ENCODE results near the gene TBC1D22B.

Gene TBC1D22B

GRCh38 chr6:37236921-37237320 is 20.7 kb upstream of the TBC1D22B start:
- no peak for DNase-seq
- Histone ChIP-seq H3K36me3 (no peaks in the 10 kb centered on the region), H3K4me3 (no peak overlapping the region), H3K27me3 (no peaks in the 10 kb centered on the region), H3K9me3 (no peaks in the 10 kb centered on the region), H3K4me1 (peaks cover 0 to 42% (median 14%) of the 10 kb centered on the region in 4 donors), H3K27ac (no peak overlapping the region)
- intact Hi-C loops (cut with DNase I; ENCODE audit: low total_unique reads), result no loop called here
- no peak for TF ChIP-seq CTCF (IDR thresholded peaks at IDR 0.05)

GRCh38 chr6:37237789-37238188 is 19.8 kb upstream of the TBC1D22B start:
- H3K36me3 ChIP-seq, result no peaks in the 10 kb centered on the region
- no peak for DNase-seq
- H3K27me3 ChIP-seq, result no peaks in the 10 kb centered on the region
- no peak overlapping the region for H3K4me3 ChIP-seq
- peak overlapping the region in 1 of 2 donors; percentile 79 for H3K27ac ChIP-seq
- TF ChIP-seq CTCF (IDR thresholded peaks at IDR 0.05), result no peak
- intact Hi-C loops (cut with DNase I; ENCODE audit: low total_unique reads), result no loop called here
- H3K9me3 ChIP-seq, result no peaks in the 10 kb centered on the region
- peaks cover 3 to 50% (median 21%) of the 10 kb centered on the region in 4 donors for H3K4me1 ChIP-seq

GRCh38 chr6:37238381-37238780 is 19.2 kb upstream of the TBC1D22B start:
- Histone ChIP-seq H3K27ac (peak overlapping the region; percentile 79 to 82), H3K9me3 (no peaks in the 10 kb centered on the region), H3K27me3 (no peaks in the 10 kb centered on the region), H3K4me3 (no peak overlapping the region), H3K4me1 (peaks cover 3 to 56% (median 27%) of the 10 kb centered on the region in 4 donors), H3K36me3 (no peaks in the 10 kb centered on the region)
- intact Hi-C loops (cut with DNase I; ENCODE audit: low total_unique reads), result no loop called here
- DNase-seq, result no peak
- TF ChIP-seq CTCF (IDR thresholded peaks at IDR 0.05), result no peak

GRCh38 chr6:37239526-37239925 is 18.0 kb upstream of the TBC1D22B start:
- no peak overlapping the region for H3K4me3 ChIP-seq
- peaks cover 3 to 68% (median 37%) of the 10 kb centered on the region in 4 donors for H3K4me1 ChIP-seq
- H3K27me3 ChIP-seq, result no peaks in the 10 kb centered on the region
- H3K27ac ChIP-seq, result peak overlapping the region; percentile 79 to 82
- H3K9me3 ChIP-seq, result no peaks in the 10 kb centered on the region
- H3K36me3 ChIP-seq, result no peaks in the 10 kb centered on the region
- intact Hi-C loops (cut with DNase I; ENCODE audit: low total_unique reads), result no loop called here
- no peak for TF ChIP-seq CTCF (IDR thresholded peaks at IDR 0.05)
- no peak for DNase-seq

GRCh38 chr6:37239950-37240713 is 17.4 kb upstream of the TBC1D22B start:
- Histone ChIP-seq H3K27me3 (no peaks in the 10 kb centered on the region), H3K9me3 (no peaks in the 10 kb centered on the region), H3K36me3 (no peaks in the 10 kb centered on the region), H3K4me1 (peaks cover 3 to 71% (median 40%) of the 10 kb centered on the region in 4 donors), H3K4me3 (no peak overlapping the region), H3K27ac (peak overlapping the region; percentile 79 to 82)
- intact Hi-C loops (cut with DNase I; ENCODE audit: low total_unique reads), result no loop called here
- peak; percentile 87 to 95 for DNase-seq
- no peak for TF ChIP-seq CTCF (IDR thresholded peaks at IDR 0.05)
